Measurements from ENCODE around the gene ZSCAN22. TPM values are rescaled to one million over a fixed set of nuclear protein-coding genes. Genes with fewer than 3 reads are reported as not detected.

ZSCAN22 gene
- total RNA-seq, 1 donor from 2014 or later: 1.3 TPM

DNA sequence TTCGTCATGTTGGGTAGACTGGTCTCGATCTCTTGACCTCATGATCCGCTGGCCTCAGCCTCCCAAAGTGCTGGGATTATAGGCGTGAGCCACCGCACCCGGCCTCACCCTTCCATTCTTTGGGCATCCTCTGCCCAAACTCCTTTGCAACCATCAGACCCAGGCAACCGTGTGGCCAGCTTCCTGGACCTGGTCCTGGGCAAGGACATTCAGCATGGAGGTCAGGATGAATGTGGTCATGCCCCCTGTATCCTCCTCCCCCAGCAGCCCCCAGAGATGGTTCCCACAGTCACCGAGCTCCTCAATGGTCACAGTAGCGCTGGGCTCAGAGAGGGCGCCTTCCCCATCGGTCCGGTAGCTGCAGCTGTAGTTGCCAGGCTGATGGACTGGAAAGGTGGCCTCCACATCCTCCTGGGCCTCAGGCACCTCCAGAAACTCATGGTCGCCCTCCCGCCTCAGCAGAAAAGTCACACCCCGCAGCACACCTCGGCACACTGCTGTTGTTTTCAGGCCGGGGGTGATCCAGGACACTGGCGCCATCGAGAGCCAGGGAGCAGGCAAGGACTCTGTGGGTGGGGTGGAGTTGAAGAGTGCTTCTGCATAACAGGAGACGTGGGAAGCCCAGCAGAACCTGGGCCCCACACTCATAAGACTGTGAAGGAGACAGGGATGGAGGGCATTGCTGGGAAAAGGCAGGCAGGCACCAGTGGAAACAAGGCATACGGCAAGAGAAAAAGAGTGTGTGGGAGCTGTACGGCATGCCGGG is 25.4 kb downstream of the ZSCAN22 start:
- no peak for DNase-seq (ENCODE audit: low read depth)
- TF ChIP-seq, protein P1, sequence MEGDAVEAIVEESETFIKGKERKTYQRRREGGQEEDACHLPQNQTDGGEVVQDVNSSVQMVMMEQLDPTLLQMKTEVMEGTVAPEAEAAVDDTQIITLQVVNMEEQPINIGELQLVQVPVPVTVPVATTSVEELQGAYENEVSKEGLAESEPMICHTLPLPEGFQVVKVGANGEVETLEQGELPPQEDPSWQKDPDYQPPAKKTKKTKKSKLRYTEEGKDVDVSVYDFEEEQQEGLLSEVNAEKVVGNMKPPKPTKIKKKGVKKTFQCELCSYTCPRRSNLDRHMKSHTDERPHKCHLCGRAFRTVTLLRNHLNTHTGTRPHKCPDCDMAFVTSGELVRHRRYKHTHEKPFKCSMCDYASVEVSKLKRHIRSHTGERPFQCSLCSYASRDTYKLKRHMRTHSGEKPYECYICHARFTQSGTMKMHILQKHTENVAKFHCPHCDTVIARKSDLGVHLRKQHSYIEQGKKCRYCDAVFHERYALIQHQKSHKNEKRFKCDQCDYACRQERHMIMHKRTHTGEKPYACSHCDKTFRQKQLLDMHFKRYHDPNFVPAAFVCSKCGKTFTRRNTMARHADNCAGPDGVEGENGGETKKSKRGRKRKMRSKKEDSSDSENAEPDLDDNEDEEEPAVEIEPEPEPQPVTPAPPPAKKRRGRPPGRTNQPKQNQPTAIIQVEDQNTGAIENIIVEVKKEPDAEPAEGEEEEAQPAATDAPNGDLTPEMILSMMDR (conservative IDR thresholded peaks at IDR 0.05; ENCODE audit: low read depth, low read length): no peak

DNA sequence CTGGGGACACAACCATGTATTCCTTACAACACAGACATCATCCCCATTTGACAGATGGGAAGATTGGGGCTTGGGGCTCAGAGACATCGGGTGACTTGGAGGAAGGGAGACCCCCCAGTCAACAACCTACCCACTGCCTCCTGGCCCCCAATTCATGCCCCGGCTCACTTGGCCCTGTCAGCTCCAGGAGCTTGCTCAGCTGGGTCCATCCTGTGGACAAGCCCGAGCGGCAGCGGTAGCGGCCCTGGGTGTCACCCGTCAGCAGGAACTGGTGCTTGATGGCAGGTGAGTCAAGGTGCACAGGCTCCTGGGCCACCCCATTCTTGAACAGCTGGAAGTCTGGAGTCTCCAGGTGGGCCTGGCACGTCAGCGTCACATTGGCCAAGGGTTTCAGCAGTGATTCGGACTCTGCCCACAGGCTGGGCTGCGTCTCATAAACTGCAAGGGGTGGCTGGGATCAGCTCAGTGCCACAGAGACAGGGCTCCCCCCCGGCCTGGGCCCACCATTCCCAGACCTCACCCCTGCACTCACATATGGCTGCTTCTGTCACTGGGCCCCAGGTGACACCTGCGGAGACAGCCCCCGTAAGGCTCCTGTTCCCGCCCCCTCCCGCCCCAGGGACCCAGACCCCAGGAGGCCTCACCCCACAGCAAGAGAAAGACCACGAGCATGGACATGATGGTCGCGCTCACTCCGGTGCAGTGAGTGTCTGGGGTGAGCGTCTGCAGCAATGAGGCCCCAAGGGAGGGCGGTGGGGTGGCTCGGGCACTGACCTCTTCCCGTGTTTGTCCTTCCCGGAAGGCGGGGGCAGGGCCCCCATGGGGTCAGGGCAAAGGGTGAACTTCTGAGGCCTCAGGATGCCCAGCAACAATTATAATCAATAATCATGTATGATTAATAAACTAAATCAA is 26.2 kb downstream of the ZSCAN22 start, which contains the start of gene A1BG:
Gene A1BG (minus strand): TSS at position 733 of the 912 bp plus-strand sequence. CDS start 55 bp downstream, at position 678.
- DNase-seq (ENCODE audit: low read depth): no peak
- TF ChIP-seq, protein P1 (conservative IDR thresholded peaks at IDR 0.05; ENCODE audit: low read depth, low read length): no peak

More for the DNA sequence above, 25.4 kb downstream of the ZSCAN22 start:
- H3K4me3 ChIP-seq (ENCODE audit: low read depth, low read length): no peak overlapping the region

DNA sequence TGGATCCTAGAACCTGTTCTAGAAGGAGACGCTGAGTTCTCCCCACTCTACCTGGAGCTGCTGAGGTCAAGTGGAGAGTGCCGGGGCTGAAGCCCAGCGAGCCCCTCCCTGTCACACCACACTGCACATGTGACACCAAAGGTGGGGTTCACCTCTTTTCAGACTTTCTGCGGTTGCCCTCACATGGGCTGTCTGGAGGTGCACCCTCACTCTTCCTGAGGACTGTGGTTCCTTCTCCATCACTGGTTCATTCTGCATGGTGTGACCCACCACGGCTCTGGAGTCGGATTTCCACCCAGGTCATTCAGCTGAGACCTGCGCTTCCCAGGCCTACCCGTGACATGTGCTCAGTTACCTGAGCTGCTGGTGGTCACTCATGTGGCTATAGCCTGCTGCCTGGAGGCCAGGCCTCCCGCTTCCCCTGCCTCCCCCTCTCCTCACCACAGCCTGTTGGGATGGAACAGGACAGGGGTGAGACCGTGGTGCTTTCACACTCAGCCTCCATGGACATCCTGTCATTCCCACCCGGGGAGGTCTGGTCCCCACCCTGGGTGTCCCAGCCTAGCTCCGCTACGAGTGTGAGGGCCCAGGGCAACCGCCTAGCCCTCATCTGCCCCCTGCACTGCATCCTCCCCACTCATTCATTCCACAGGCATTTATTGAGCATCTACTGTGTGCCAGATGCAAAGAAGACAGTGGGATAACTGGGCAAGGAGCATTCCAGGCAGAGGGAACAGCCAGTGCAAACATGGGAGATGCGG is 27.1 kb downstream of the ZSCAN22 start:
- TF ChIP-seq, protein P1 (conservative IDR thresholded peaks at IDR 0.05; ENCODE audit: low read depth, low read length): no peak
- H3K4me3 ChIP-seq (ENCODE audit: low read depth, low read length): no peak overlapping the region
- no peak for DNase-seq (ENCODE audit: low read depth)

More for the DNA sequence above, 26.2 kb downstream of the ZSCAN22 start, which contains the start of gene A1BG:
- H3K4me3 ChIP-seq (ENCODE audit: low read depth, low read length): no peak within 1 kb of the TSS

DNA sequence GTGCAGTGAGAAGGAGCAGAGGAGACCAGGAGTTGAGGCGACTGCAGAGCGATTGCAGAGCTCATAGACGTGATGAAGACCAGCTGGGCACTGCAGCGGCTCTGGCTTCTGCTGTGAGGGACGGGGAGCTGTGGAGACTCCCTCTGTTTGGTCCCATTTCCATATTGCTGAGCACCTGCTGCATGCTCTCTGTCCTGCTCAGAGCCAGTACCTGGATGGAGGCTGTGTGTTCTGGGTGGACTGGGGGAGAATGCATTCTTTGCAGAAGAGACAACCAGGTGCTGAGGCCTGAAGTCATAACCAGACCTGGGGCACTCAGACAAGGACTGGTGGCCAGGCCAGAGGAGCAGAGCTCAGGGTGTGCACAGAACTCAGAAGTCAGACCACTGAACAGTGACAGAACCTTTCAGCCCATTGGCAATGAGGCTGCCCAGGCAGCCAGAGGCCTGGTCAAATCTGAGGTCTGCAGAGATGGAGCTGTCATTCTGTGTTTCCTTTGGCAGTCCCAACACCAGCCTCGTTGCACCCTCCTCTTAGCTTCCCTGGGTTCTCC is 27.8 kb downstream of the ZSCAN22 start:
- no peak overlapping the region for H3K4me3 ChIP-seq (ENCODE audit: low read depth, low read length)
- TF ChIP-seq, protein P1 (conservative IDR thresholded peaks at IDR 0.05; ENCODE audit: low read depth, low read length): no peak
- DNase-seq (ENCODE audit: low read depth): no peak

DNA sequence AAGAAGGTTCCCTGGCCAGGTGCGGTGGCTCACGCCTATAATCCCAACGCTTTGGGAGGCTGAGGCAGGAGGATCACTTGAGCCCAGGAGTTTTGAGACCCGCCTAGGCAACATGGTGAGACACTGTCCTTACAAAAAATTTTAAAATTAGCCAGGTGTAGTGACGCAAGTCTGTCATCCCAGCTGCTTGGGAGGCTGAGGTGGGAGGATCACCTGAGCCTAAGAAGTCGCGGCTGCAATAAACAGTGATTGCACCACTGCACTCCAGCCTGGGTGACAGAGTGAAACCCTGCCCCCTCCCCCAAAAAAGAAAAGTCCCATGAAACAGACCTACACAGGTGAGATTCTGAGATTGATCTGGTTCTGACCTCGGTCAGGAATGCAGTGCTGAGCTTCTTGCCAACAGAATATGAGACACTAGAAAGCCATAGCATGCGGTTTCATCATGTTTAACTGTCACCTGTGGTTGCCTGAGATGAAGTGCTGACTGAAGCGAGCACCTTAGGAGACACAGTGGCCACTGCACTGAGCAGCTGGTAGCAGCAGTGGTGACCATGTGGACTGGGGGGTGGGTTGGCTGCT is 28.5 kb downstream of the ZSCAN22 start:
- H3K4me3 ChIP-seq (ENCODE audit: low read depth, low read length): no peak overlapping the region
- DNase-seq (ENCODE audit: low read depth): no peak
- TF ChIP-seq, protein P1 (conservative IDR thresholded peaks at IDR 0.05; ENCODE audit: low read depth, low read length): no peak
